Parathyroid adenoma (tissue), 2 donors: Measurements from ENCODE around the gene DEFB110.

Source experiments
- H2AFZ ChIP-seq: fragments of 300-600 bp; sonication (generic); one replicate; pipeline ENCODE4 v1.7.0; 2017; ENCODE audit warnings: antibody characterized with exemption, mild to moderate bottlenecking
- H3K27ac ChIP-seq: fragments of 300-600 bp; sonication (generic); one replicate; pipeline ENCODE4 v1.7.0; 2017
- H3K27me3 ChIP-seq: fragments of 300-600 bp; sonication (generic); one replicate; pipeline ENCODE4 v1.7.0; 2017; ENCODE audit warnings: low read length; ENCODE audit not compliant: control insufficient read depth, insufficient read depth
- H3K36me3 ChIP-seq: fragments of 300-600 bp; sonication (generic); one replicate; pipeline ENCODE4 v1.7.0; 2017; ENCODE audit warnings: low read length; ENCODE audit not compliant: control insufficient read depth, insufficient read depth
- H3K4me1 ChIP-seq: fragments of 300-600 bp; sonication (generic); one replicate; pipeline ENCODE4 v1.7.0; 2017; ENCODE audit warnings: control low read depth
- H3K4me2 ChIP-seq: fragments of 300-600 bp; sonication (generic); one replicate; pipeline ENCODE4 v1.7.0; 2017; ENCODE audit warnings: low read length
- H3K4me3 ChIP-seq: fragments of 300-600 bp; sonication (generic); one replicate; pipeline ENCODE4 v1.7.0; 2017; ENCODE audit warnings: low read depth, low read length
- H3K79me2 ChIP-seq: fragments of 300-600 bp; sonication (generic); one replicate; pipeline ENCODE4 v1.7.0; 2017; ENCODE audit warnings: control low read depth
- H3K9ac ChIP-seq: fragments of 300-600 bp; sonication (generic); one replicate; pipeline ENCODE4 v1.7.0; 2017; ENCODE audit warnings: mild to moderate bottlenecking
- H3K9me3 ChIP-seq: fragments of 300-600 bp; sonication (generic); one replicate; pipeline ENCODE4 v1.7.0; 2017; ENCODE audit warnings: low read length; ENCODE audit not compliant: control insufficient read depth
- TF ChIP-seq, protein P1 (sequence below): fragments of 300-600 bp; sonication (generic); IDR thresholded peaks from one replicate; pipeline ENCODE4 v1.7.0; 2017; ENCODE audit warnings: antibody characterized with exemption, mild to moderate bottlenecking
- donor health status: primary hyperparathyroidism.

The DEFB110 gene

DNA sequence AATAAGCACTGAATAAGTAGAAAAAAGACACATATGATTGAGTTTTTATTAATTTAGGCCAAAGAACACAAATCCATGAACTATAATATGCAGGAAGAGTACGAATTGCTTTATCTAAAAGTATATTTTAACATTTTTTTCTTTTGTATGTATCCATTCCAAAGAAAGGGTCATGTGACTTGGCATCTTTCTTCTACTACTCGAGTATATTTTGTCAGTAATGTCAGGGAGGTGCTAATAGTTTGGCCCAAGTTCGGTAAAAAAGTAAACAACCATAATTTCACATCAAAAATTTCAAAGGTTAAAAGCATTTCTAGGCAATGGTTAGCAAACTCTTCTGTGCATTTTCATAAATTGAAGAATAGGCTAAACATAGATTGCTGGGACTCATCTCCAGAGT is 18.7 kb downstream of the DEFB110 start:
- Histone ChIP-seq H3K9ac (no peak overlapping the region), H3K27ac (no peak overlapping the region), H3K4me1 (no peaks in the 10 kb centered on the region), H3K9me3 (no peaks in the 10 kb centered on the region), H2AFZ (no peak overlapping the region), H3K4me3 (no peak overlapping the region), H3K4me2 (no peak overlapping the region), H3K27me3 (no peaks in the 10 kb centered on the region), H3K79me2 (no peaks in the 10 kb centered on the region), H3K36me3 (no peaks in the 10 kb centered on the region)
- TF ChIP-seq, protein P1, sequence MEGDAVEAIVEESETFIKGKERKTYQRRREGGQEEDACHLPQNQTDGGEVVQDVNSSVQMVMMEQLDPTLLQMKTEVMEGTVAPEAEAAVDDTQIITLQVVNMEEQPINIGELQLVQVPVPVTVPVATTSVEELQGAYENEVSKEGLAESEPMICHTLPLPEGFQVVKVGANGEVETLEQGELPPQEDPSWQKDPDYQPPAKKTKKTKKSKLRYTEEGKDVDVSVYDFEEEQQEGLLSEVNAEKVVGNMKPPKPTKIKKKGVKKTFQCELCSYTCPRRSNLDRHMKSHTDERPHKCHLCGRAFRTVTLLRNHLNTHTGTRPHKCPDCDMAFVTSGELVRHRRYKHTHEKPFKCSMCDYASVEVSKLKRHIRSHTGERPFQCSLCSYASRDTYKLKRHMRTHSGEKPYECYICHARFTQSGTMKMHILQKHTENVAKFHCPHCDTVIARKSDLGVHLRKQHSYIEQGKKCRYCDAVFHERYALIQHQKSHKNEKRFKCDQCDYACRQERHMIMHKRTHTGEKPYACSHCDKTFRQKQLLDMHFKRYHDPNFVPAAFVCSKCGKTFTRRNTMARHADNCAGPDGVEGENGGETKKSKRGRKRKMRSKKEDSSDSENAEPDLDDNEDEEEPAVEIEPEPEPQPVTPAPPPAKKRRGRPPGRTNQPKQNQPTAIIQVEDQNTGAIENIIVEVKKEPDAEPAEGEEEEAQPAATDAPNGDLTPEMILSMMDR: no peak

DNA sequence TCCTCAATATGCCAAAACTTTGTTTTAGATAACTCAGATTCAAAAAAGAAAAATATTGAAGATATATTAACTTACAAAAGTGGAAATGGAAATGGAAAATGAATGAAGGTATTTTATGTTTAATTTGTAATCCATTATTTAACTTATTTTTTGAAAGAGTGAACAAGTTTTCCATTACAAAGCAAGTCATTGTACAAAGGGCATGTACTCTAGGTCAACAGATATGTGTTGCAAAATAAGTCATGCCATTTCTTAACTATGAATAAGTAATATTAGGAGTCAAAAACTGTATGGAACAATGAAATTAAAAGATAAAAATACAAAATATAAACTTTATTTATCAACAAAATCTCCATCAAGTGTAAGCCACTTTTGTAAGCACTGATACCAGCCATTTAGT is 26.5 kb downstream of the DEFB110 start:
- TF ChIP-seq, protein P1: no peak

DNA sequence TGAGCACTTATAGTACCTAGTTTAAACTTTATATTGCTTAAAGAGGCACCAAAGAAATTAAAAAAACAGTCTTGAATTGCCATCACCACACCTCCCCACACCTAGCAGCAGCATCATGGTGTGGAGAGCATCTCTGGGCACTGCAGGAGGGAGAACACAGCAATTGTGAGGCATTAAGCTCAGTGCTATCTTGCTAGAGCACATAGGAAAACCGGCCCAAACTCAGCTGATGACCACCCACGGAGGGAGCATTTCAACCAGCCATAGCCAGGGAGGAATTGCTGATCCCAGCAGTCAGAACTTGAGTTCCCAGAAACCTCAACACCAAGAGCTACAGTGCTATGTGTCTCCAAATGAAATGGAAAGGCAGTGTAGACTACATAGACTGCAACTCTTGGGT is 32.9 kb downstream of the DEFB110 start:
- H3K4me2 ChIP-seq: no peak overlapping the region
- no peaks in the 10 kb centered on the region for H3K27me3 ChIP-seq
- no peak overlapping the region for H2AFZ ChIP-seq
- no peak overlapping the region for H3K4me3 ChIP-seq
- H3K36me3 ChIP-seq: no peaks in the 10 kb centered on the region
- no peaks in the 10 kb centered on the region for H3K9me3 ChIP-seq
- TF ChIP-seq, protein P1: no peak
- no peaks in the 10 kb centered on the region for H3K79me2 ChIP-seq
- no peak overlapping the region for H3K27ac ChIP-seq
- no peak overlapping the region for H3K9ac ChIP-seq
- H3K4me1 ChIP-seq: no peaks in the 10 kb centered on the region

More for the DNA sequence above, 26.5 kb downstream of the DEFB110 start:
- Histone ChIP-seq H3K4me2 (no peak overlapping the region), H3K4me1 (no peaks in the 10 kb centered on the region), H2AFZ (no peak overlapping the region), H3K9me3 (no peaks in the 10 kb centered on the region), H3K9ac (no peak overlapping the region), H3K27ac (no peak overlapping the region), H3K79me2 (no peaks in the 10 kb centered on the region), H3K27me3 (no peaks in the 10 kb centered on the region), H3K36me3 (no peaks in the 10 kb centered on the region), H3K4me3 (no peak overlapping the region)

DNA sequence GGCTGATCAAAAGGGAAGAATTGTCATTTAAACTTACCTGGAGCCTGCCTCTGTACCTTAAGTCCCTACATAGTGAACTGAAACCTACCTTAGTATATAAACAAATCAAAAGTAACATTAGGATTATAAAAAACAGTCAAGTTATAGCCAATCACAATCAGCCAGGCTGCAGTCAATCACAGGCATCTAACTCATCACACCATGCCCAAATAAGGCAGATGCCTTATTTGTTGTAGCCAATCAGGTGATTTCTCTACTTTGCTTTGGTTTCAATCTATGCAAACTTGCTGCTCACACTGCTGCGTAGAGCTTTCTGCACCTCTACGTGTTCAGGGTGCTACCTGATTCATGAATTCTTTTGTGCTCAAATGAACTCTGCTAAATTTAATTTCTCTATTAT is 34.0 kb downstream of the DEFB110 start:
- no peak overlapping the region for H2AFZ ChIP-seq
- H3K4me3 ChIP-seq: no peak overlapping the region
- H3K9me3 ChIP-seq: no peaks in the 10 kb centered on the region
- H3K36me3 ChIP-seq: no peaks in the 10 kb centered on the region
- no peaks in the 10 kb centered on the region for H3K79me2 ChIP-seq
- H3K4me2 ChIP-seq: no peak overlapping the region
- H3K4me1 ChIP-seq: no peaks in the 10 kb centered on the region
- no peaks in the 10 kb centered on the region for H3K27me3 ChIP-seq
- H3K27ac ChIP-seq: no peak overlapping the region
- TF ChIP-seq, protein P1: no peak
- H3K9ac ChIP-seq: no peak overlapping the region

DNA sequence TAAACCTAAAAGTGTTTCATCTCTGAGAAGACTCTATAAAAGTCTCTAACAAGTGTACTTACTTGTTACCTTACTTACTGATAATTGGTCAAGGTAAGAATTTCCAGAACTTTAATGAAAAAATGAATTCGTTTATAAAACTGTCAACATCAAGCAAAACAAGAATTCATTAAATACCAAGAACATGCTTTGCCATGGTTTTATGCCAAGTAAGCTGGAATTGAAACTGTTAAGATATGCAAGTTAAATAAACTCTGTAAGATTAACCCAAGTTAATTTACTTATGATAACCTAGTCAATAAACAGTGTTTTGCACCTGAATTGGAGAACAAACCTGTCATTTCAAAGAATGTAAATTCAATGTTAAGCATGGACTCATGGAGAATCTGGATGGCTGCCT is 35.2 kb downstream of the DEFB110 start:
- Histone ChIP-seq H3K79me2 (no peaks in the 10 kb centered on the region), H3K36me3 (no peaks in the 10 kb centered on the region), H3K4me1 (no peaks in the 10 kb centered on the region), H3K4me3 (no peak overlapping the region), H3K4me2 (no peak overlapping the region), H3K27me3 (no peaks in the 10 kb centered on the region), H3K9ac (no peak overlapping the region), H3K9me3 (no peaks in the 10 kb centered on the region), H2AFZ (no peak overlapping the region), H3K27ac (no peak overlapping the region)
- TF ChIP-seq, protein P1: no peak
